NCI-H446 treated with DMSO at 0.1 percent for 48 hours (cell line): ENCODE measurements around the gene EFCAB14.
"Not testable (repeated sequence)": the region's sequence is repeated elsewhere in the genome, so short reads cannot be mapped to it uniquely, and the experiment has no call there.

Experiments
- DNase-seq: peaks from one replicate; lab custom pipeline; 2025; lab: John Stamatoyannopoulos, UW

EFCAB14 gene

GRCh38 chr1:46653405-46653958, 65.4 kb downstream of the EFCAB14 start:
- no peak for DNase-seq

GRCh38 chr1:46652321-46653100, 66.4 kb downstream of the EFCAB14 start:
- DNase-seq: no peak

GRCh38 chr1:46651152-46651551, 67.8 kb downstream of the EFCAB14 start:
- DNase-seq: not testable (repeated sequence)

- no peak for DNase-seq
Measured at GRCh38 chr1:46650491-46650890, 68.4 kb downstream of the EFCAB14 start.

DNA sequence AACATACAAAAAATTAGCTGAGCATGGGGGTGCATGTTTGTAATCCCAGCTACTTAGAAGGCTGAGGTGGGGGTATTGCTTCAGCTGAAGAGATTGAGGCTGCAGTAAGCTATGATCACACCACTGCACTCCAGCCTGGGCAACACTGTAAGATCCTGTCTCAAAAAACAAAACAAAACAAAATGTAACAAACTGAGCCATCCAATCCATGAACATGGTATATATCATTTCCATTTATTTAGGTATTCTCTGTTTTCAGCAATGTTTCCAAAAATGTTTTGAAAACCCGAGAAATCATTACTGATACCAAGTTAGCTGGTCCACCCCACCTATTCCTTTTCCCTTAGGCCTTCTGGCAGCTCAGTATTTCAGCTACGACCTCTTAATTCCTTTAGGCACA, 69.2 kb downstream of the EFCAB14 start:
- DNase-seq: no peak

DNA sequence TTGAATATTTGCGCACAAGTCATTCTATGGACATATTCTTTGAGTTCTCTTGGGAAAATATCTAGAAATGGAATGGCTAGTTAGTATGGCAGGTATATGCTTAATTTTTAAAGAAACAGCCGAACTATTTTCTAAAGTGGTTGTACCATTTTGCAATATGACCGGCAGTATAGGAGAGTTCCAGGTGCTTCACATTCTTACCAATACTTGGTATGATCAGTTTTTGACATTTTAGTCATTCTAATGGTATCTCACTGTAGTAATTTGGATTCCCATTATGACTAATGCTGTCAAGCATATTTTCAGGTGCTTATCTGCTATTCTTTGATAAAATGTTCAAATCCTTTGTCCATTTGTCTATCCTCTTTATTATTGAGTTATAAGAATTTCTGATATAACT, 71.3 kb downstream of the EFCAB14 start:
- no peak for DNase-seq

DNA sequence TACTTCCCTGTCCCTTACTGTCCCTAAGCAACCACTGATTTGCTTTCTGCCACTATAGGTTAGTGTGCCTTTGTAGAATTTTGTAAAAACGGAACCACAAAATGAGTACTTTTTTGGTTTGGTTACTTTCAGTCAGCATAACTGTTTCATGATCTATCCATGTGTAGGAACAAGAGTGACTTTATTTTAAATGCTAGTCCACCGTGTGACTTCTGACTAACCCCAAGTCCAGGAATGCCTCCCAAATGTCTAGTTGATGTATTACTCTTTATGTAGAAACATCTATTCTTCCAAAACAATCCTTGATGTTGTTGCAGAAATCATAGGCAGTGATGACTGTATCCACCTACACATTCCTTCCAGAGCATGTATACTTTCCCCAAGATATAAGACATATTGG, 72.1 kb downstream of the EFCAB14 start:
- no peak for DNase-seq

- no peak for DNase-seq
Measured at GRCh38 chr1:46646331-46646730, 72.6 kb downstream of the EFCAB14 start.

GRCh38 chr1:46645815-46646214, 73.1 kb downstream of the EFCAB14 start:
- no peak for DNase-seq

- peak; percentile 99 for DNase-seq
Measured at GRCh38 chr1:46643368-46643775, 75.5 kb downstream of the EFCAB14 start.

DNA sequence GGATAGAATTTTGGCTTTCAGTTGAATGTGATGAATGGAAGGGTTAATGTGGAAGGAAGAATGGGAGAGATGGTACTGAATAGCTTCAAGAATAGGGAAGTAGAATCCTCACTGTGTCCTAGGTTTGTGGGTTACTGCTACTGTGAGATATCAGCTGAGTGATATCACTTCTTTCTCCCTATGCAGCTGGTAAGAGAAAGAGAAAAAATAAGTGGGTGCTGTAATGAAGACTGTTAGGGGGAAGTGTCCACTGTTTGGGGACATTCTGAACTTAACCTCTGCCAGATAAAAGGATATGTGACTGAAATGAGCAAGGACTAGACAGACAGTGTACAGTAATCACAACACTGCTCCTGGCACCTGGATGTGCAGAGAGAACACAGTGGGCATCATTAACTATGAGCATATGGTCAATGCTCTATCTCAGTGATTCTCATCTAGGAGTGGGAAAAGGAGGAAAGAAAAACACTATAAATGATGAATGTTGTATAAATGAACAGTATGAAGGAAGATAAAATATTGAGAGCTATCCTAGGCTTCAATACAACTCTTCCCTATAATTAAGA, 76.7 kb downstream of the EFCAB14 start:
- no peak for DNase-seq

GRCh38 chr1:46639547-46639946, 79.4 kb downstream of the EFCAB14 start:
- no peak for DNase-seq

- no peak for DNase-seq
Measured at GRCh38 chr1:46638921-46639320, 80.0 kb downstream of the EFCAB14 start.

GRCh38 chr1:46637444-46638083, 81.3 kb downstream of the EFCAB14 start:
- DNase-seq: no peak

- no peak for DNase-seq
Measured at GRCh38 chr1:46635205-46635604, 83.7 kb downstream of the EFCAB14 start.

GRCh38 chr1:46630719-46631118, 88.2 kb downstream of the EFCAB14 start:
- no peak for DNase-seq
